Thoracic aorta (tissue), 2 donors: ENCODE results near the gene SFT2D2. TPM values are rescaled to one million over a fixed set of nuclear protein-coding genes. Genes with fewer than 3 reads are reported as not detected.

Experiments used
- ATAC-seq: fragments of 150-250 bp; one replicate; pipeline ENCODE4 v1.8.0; 2017; ENCODE audit warnings: low read depth; ENCODE audit not compliant: insufficient number of reproducible peaks, low FRiP score
- DNase-seq: peaks from one replicate; pipeline ENCODE4 v3.0.0-alpha.2; 2020; ENCODE audit warnings: low spot score
- H3K27ac ChIP-seq, 2 donors: fragments of 200-600 bp; sonication (generic); 1 replicate in 1 of 2; 2 replicates in 1 of 2; pipeline ENCODE4 v1.5.1; 2016; ENCODE audit warnings: mild to moderate bottlenecking in 2 of 2, moderate library complexity in 2 of 2
- H3K27me3 ChIP-seq: fragments of 200-600 bp; sonication (generic); replicated peaks from 2 replicates; pipeline ENCODE4 v1.6.0; 2016; ENCODE audit warnings: mild to moderate bottlenecking; ENCODE audit not compliant: insufficient read depth
- H3K36me3 ChIP-seq: fragments of 200-600 bp; sonication (generic); one replicate; pipeline ENCODE4 v1.5.1; 2016
- H3K4me1 ChIP-seq, 2 donors: fragments of 200-600 bp; sonication (generic); 1 replicate in 1 of 2; 2 replicates in 1 of 2; pipeline versions ENCODE4 v1.5.1 to v1.6.0; 2016; ENCODE audit warnings: low read depth in 2 of 2, mild to moderate bottlenecking in 1 of 2; ENCODE audit not compliant: control insufficient read depth in 1 of 2
- H3K4me3 ChIP-seq: fragments of 200-600 bp; sonication (generic); 2 replicates; pipeline ENCODE4 v1.5.1; 2016; ENCODE audit warnings: mild to moderate bottlenecking
- H3K9me3 ChIP-seq: fragments of 200-600 bp; sonication (generic); 2 replicates; pipeline ENCODE4 v1.5.1; 2016
- CTCF ChIP-seq: fragments of 200-600 bp; sonication (generic); IDR thresholded peaks from one replicate; pipeline ENCODE4 v1.5.1; 2019; ENCODE audit warnings: antibody characterized with exemption
- total RNA-seq, 2 donors: library from RNA; depleted of rRNA; stranded (reverse); fragments of >200 nt; gene quantifications; one replicate each; pipeline versions ENCODE4 v1.1.0 to v1.2.3, GENCODE V29; 2016

SFT2D2 gene
- total RNA-seq, 2 donors from 2014 or later, result 65.4 to 124 TPM

- no peak for ATAC-seq
- no peak for DNase-seq
These were observed 60.4 kb downstream of the SFT2D2 start for GRCh38 chr1:168285971-168286927.

DNA sequence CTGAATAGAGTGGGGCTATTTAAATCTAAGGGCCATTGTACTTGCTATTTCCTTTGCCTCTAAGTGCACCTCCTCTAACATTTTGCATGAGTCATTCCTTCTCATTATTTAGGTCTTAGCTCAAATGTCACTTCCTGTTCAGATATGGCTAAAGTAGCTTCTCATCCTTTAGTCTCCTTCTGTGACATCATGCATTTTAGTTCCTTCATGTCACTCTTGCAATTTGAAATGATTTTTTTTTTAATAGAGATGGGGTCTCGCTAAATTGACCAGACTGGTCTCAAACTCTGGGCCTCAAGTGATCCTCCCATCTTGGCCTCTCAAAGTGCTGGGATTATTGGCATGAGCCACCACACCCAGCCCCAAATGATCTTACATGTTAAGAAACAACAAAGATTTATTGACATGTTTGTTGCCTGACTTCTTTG lies 61.4 kb downstream of the SFT2D2 start:
- no peak overlapping the region for H3K4me3 ChIP-seq
- H3K27ac ChIP-seq, result no peak overlapping the region

More at GRCh38 chr1:168285971-168286927, 60.4 kb downstream of the SFT2D2 start:
- H3K4me1 ChIP-seq, result peaks cover 5 to 13% of the 10 kb centered on the region in 2 donors
- H3K9me3 ChIP-seq, result no peaks in the 10 kb centered on the region
- no peak overlapping the region for H3K4me3 ChIP-seq
- no peaks in the 10 kb centered on the region for H3K27me3 ChIP-seq
- no peak for TF ChIP-seq CTCF
- H3K36me3 ChIP-seq, result peaks cover 4% of the 10 kb centered on the region
- no peak overlapping the region for H3K27ac ChIP-seq

GRCh38 chr1:168288311-168289052 lies 62.7 kb downstream of the SFT2D2 start:
- TF ChIP-seq CTCF, result no peak

More for the DNA sequence above, 61.4 kb downstream of the SFT2D2 start:
- TF ChIP-seq CTCF, result no peak
- H3K27me3 ChIP-seq, result no peaks in the 10 kb centered on the region
- DNase-seq (no peak), ATAC-seq (no peak)
- peaks cover 10% of the 10 kb centered on the region for H3K36me3 ChIP-seq
- no peaks in the 10 kb centered on the region for H3K9me3 ChIP-seq
- peaks cover 5 to 13% of the 10 kb centered on the region in 2 donors for H3K4me1 ChIP-seq

GRCh38 chr1:168291222-168291837 lies 65.5 kb downstream of the SFT2D2 start:
- no peak overlapping the region for H3K27ac ChIP-seq
- DNase-seq (no peak), ATAC-seq (no peak)
- no peak for TF ChIP-seq CTCF
- H3K36me3 ChIP-seq, result peaks cover 19% of the 10 kb centered on the region
- no peaks in the 10 kb centered on the region for H3K9me3 ChIP-seq
- H3K27me3 ChIP-seq, result no peaks in the 10 kb centered on the region
- H3K4me3 ChIP-seq, result no peak overlapping the region
- no peaks in the 10 kb centered on the region for H3K4me1 ChIP-seq

More at GRCh38 chr1:168288311-168289052, 62.7 kb downstream of the SFT2D2 start:
- Histone ChIP-seq H3K9me3 (no peaks in the 10 kb centered on the region), H3K27ac (no peak overlapping the region), H3K4me1 (peaks cover 5 to 13% of the 10 kb centered on the region in 2 donors), H3K4me3 (no peak overlapping the region), H3K27me3 (no peaks in the 10 kb centered on the region), H3K36me3 (peaks cover 13% of the 10 kb centered on the region)
- ATAC-seq (no peak), DNase-seq (no peak)
